ENCODE data around the gene MARCHF5.

MARCHF5 gene

GRCh38 chr10:92290837-92291615 is at the start of gene MARCHF5, which contains the start of gene CPEB3:
Gene MARCHF5 (plus strand): TSS chr10:92291167. CDS start chr10:92291495, 328 bp downstream.
Gene CPEB3 (minus strand): TSS chr10:92291078. CDS start chr10:92240350, 50,728 bp downstream.
- peak; percentile 84 for TF ChIP-seq CTCF (IDR thresholded peaks at IDR 0.05; ENCODE audit: low read depth, low read length)
- DNase-seq (ENCODE audit: low read depth in 2 of 2) = peak; percentile 96 to 98
- peak within 1 kb of the TSS; percentile 95 to 98 for H3K4me3 ChIP-seq (replicated peaks in 1 of 2; ENCODE audit: low read depth in 2 of 2, low read length in 2 of 2)

- peak overlapping the region; percentile 69 to 76 for H3K4me3 ChIP-seq (replicated peaks in 1 of 2; ENCODE audit: low read depth in 2 of 2, low read length in 2 of 2)
- no peak for TF ChIP-seq CTCF (IDR thresholded peaks at IDR 0.05; ENCODE audit: low read depth, low read length)
- DNase-seq (ENCODE audit: low read depth in 2 of 2) = no peak
Observed at GRCh38 chr10:92241501-92241900, 49.5 kb upstream of the MARCHF5 start.

GRCh38 chr10:92242380-92242779 is 48.6 kb upstream of the MARCHF5 start:
- no peak for TF ChIP-seq CTCF (IDR thresholded peaks at IDR 0.05; ENCODE audit: low read depth, low read length)
- no peak for DNase-seq (ENCODE audit: low read depth in 2 of 2)
- no peak overlapping the region for H3K4me3 ChIP-seq (replicated peaks in 1 of 2; ENCODE audit: low read depth in 2 of 2, low read length in 2 of 2)

GRCh38 chr10:92242910-92243671 is 47.9 kb upstream of the MARCHF5 start:
- TF ChIP-seq CTCF (IDR thresholded peaks at IDR 0.05; ENCODE audit: low read depth, low read length) = no peak
- peak; percentile 67 to 78 for DNase-seq (ENCODE audit: low read depth in 2 of 2)

GRCh38 chr10:92244796-92245195 is 46.2 kb upstream of the MARCHF5 start:
- no peak for TF ChIP-seq CTCF (IDR thresholded peaks at IDR 0.05; ENCODE audit: low read depth, low read length)
- no peak for DNase-seq (ENCODE audit: low read depth in 2 of 2)
- no peak overlapping the region for H3K4me3 ChIP-seq (replicated peaks in 1 of 2; ENCODE audit: low read depth in 2 of 2, low read length in 2 of 2)

More at GRCh38 chr10:92242910-92243671, 47.9 kb upstream of the MARCHF5 start:
- H3K4me3 ChIP-seq (replicated peaks in 1 of 2; ENCODE audit: low read depth in 2 of 2, low read length in 2 of 2) = peak overlapping the region; percentile 25 to 32

GRCh38 chr10:92248566-92248965 is 42.4 kb upstream of the MARCHF5 start:
- no peak for TF ChIP-seq CTCF (IDR thresholded peaks at IDR 0.05; ENCODE audit: low read depth, low read length)
- no peak for DNase-seq (ENCODE audit: low read depth in 2 of 2)
- H3K4me3 ChIP-seq (replicated peaks in 1 of 2; ENCODE audit: low read depth in 2 of 2, low read length in 2 of 2) = no peak overlapping the region

Data from cardiac fibroblast (primary cell).